Measurements from ENCODE around the gene RNPEP.

DNA sequence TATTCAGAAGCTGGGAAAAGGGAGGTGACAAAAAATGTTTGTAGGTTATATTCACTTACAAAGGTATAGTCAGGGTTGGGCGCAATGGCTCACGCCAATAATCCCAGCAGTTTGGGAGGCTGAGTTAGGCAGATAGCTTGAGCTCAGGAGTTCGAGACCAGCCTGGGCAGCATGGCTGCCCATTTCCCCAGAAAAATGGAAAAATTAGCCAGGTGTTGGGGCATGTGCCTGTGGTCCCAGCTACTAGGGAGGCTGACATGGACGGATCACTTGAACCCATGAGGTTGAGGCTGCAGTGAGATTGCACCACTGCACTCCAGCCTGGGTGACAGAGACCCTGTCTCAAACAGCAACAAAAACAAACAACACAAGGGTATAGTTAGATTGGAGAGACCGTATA is 24.1 kb upstream of the RNPEP start:
- no peak for TF ChIP-seq POLR2A (IDR thresholded peaks at IDR 0.05; ENCODE audit: low read depth)
- TF ChIP-seq CTCF (IDR thresholded peaks at IDR 0.05), result no peak
- no peak for TF ChIP-seq EP300 (IDR thresholded peaks at IDR 0.05)

Measured in esophagus muscularis mucosa (tissue), 4 donors.